Hippocampal formation (tissue), 2 donors: ENCODE data around the gene NR4A2.
"Not testable (repeated sequence)": the region's sequence is repeated elsewhere in the genome, so short reads cannot be mapped to it uniquely, and the experiment has no call there.

Experiments
- DNase-seq, 2 donors: peaks; one replicate each; lab custom pipeline; 2025; lab: John Stamatoyannopoulos, UW

The NR4A2 gene

DNA sequence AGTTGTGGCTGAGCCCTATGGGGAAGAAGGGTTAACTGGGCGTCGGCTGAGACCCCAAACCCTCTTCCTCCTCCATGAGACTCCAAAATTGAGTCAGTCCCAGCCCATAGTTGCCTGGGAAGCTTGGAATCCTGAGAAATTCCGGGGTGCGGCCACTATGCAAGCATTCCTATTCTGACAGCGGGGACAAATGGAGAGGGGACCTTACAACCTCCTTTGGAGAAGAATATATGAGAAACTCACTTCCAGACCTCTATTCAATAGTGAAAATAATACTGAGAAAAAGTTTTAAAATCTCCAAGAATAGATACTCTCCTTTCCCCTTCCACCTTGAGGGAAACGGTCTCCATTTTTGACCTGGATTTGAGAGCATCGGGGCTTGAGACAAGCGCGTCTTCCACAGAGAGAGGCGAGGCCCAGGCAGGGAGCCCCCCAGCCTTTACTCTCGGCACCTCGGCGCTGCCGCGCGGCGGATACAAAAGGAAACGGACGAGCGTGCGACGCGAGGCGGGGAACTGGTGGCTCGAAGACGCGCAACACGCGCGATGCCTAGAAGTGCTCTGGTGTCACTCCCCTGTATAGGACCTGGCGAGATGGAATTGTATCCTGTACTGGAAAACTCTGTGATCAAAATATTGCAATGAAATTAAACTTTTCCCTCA lies 11.1 kb downstream of the NR4A2 start:
- DNase-seq, result no peak

DNA sequence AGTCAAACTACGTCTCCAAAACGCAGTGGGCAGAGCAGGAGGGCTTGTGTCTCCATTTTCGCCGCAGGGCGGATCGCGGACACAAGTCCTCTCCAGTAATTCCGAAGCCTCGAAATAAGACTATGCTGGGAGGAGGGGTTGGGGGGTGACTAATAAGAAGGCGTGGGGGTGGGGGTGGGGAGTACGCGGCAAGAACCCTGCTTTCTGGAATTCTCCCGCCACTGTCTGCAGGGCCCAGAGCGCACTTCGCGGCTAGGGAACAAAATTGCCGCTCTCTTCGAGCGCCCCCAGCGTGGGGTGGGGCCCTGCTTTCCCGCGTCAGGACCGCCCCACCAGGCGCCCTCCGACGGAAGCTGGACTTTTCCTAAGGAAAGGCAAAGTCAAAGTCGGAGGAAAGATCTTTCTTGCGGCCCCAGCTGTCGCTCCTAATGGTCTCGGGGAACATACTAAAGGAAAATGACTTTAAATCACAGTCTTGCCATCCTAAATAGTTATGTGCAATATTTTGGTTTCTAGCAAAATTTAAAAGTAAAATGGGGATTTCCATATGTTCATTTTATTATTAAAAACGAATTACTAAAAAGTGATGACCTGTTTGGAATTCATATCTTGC lies 11.9 kb downstream of the NR4A2 start:
- no peak for DNase-seq

DNA sequence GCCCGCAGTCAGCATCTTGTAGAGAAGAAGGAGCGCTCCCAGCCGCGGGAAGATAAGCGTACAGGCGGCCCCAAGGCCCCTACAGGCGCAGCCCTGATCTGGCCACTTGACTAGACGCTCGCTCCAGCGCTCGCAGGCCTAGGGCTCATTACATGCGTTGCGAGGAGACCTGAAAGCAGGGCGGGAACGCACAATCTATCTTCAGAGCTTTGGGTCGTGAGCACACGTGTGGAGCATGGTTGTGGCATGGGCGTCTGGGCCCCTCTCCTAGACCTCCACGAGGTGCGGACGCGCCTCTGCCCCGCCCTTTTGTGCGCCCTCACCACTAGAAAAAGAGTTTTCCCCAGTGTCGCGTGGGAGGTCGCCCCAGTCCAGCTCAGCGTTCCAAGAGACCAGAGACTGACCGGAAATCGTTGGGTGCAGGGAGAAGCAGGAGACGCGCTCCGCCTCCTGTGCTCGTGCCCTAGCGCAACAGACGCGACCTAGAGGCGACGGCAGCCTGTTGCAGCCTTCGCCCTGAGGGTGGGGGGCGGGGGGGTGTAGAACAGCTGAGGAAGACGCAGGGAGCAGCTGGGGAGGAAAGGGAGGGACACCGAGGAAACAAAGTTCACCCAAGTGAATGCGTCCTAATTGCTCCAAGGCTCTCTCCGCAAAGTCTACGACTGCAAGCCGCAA lies 12.6 kb downstream of the NR4A2 start:
- no peak for DNase-seq

GRCh38 chr2:156317631-156318030 lies 14.9 kb downstream of the NR4A2 start:
- no peak for DNase-seq

GRCh38 chr2:156311976-156312375 lies 20.5 kb downstream of the NR4A2 start:
- no peak for DNase-seq

DNA sequence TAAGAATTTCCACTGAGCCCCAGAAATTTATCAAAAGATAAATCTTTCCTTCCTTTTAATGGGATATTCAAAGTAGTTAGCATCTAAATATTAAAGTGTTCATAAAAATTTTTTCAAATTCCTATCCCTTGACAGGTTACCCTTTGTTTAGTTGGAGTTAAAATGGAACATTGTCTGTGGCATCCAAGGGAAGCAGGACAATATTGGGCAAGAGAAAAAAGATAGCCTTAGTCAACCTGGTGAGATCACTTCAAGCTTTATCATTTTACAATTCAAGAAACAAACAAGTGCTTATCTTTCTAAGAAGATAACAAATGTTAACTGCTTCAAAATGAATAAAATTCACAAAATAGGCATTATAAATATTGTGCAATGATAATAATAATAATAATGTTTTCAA lies 21.7 kb downstream of the NR4A2 start:
- DNase-seq, result no peak

- DNase-seq, result no peak
Observed at GRCh38 chr2:156309917-156310316, 22.6 kb downstream of the NR4A2 start.

DNA sequence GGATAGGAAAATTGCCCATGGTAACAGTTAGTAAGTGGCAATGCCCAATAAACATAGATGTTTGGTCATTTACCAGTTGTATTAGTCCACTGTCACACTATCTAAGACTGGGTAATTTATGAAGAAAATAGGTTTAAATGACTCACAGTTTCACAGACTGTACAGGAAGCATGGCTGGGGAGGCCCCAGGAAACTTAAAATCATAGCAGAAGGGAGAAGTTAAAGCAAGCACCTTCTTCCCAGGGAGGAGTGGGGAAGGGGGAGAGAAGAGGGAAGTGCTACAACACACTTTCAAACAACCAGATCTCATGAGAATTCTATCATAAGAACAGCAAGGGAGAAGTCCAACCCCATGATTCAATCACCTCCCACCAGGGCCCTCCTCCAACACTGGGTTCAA lies 23.4 kb downstream of the NR4A2 start:
- DNase-seq, result no peak

GRCh38 chr2:156306821-156307220 lies 25.7 kb downstream of the NR4A2 start:
- no peak for DNase-seq

- no peak for DNase-seq
Observed at GRCh38 chr2:156305121-156305520, 27.4 kb downstream of the NR4A2 start.

- no peak for DNase-seq
Observed at GRCh38 chr2:156300337-156300736, 32.2 kb downstream of the NR4A2 start.

GRCh38 chr2:156294945-156295580 lies 37.5 kb downstream of the NR4A2 start:
- no peak for DNase-seq

GRCh38 chr2:156293382-156293781 lies 39.1 kb downstream of the NR4A2 start:
- not testable (repeated sequence) for DNase-seq

- DNase-seq, result no peak
Observed at GRCh38 chr2:156279446-156280150, 52.9 kb downstream of the NR4A2 start.
